ENCODE data around the gene DNAH6. TPM values are rescaled to one million over a fixed set of nuclear protein-coding genes. Genes with fewer than 3 reads are reported as not detected.
"Not testable (repeated sequence)": the region's sequence is repeated elsewhere in the genome, so short reads cannot be mapped to it uniquely, and the experiment has no call there.

The DNAH6 gene
- polyA plus RNA-seq (2013, experiment 1 of 2) = 0.03 TPM
- 0.07 TPM for polyA plus RNA-seq (2013, experiment 2 of 2)

GRCh38 chr2:84516234-84516986, at the start of gene DNAH6:
Gene DNAH6, plus strand, starts transcription at chr2:84516498. Its CDS starts 1,329 bp downstream, at chr2:84517827.
- Histone ChIP-seq H3K56ac (ENCODE audit: low read length) (no peak within 1 kb of the TSS), H3K27ac (ENCODE audit: low read depth, low read length) (no peak within 1 kb of the TSS), H3K79me1 (ENCODE audit: low read length) (no peaks in the 10 kb centered on the region), H3K4me1 (ENCODE audit: control insufficient read depth, low read depth, low read length) (no peaks in the 10 kb centered on the region), H4K8ac (ENCODE audit: low read depth, low read length) (no peak within 1 kb of the TSS), H3K27me3 (ENCODE audit: insufficient read depth, low read length, poor library complexity) (no peaks in the 10 kb centered on the region), H3K4ac (ENCODE audit: low read depth, low read length) (no peak within 1 kb of the TSS), H3K9ac (ENCODE audit: low read length) (no peak within 1 kb of the TSS), H3K18ac (ENCODE audit: low read length) (no peak within 1 kb of the TSS), H3K4me2 (ENCODE audit: low read length) (peak within 1 kb of the TSS; percentile 73), H2BK120ac (ENCODE audit: low read depth, low read length) (no peak within 1 kb of the TSS), H3K79me2 (ENCODE audit: control insufficient read depth, insufficient read depth, low read length) (no peaks in the 10 kb centered on the region), H3K36me3 (ENCODE audit: control insufficient read depth, insufficient read depth, low read length) (no peaks in the 10 kb centered on the region), H3K4me3 (ENCODE audit: low read length) (no peak within 1 kb of the TSS), H2AK5ac (ENCODE audit: low read length) (no peak within 1 kb of the TSS), H2BK5ac (ENCODE audit: low read length) (no peak within 1 kb of the TSS), H2BK15ac (replicated peaks; ENCODE audit: low read depth) (no peak within 1 kb of the TSS), H3K23ac (ENCODE audit: low read length) (no peak within 1 kb of the TSS), H4K5ac (ENCODE audit: low read length) (peak within 1 kb of the TSS; percentile 36)
- DNase-seq = peak; percentile 98
- no CpG with 5 or more reads among the region's 31 CpGs for WGBS (ENCODE audit: extremely low coverage, insufficient coverage, low lambda C conversion rate)

- no peak overlapping the region for H2BK15ac ChIP-seq (replicated peaks; ENCODE audit: low read depth)
- no peak overlapping the region for H4K5ac ChIP-seq (ENCODE audit: low read length)
- H2BK5ac ChIP-seq (ENCODE audit: low read length) = no peak overlapping the region
- no peak overlapping the region for H3K56ac ChIP-seq (ENCODE audit: low read length)
- no peak overlapping the region for H3K23ac ChIP-seq (ENCODE audit: low read length)
- no peaks in the 10 kb centered on the region for H3K27me3 ChIP-seq (ENCODE audit: insufficient read depth, low read length, poor library complexity)
- DNase-seq = peak; percentile 14
- no peak overlapping the region for H2BK120ac ChIP-seq (ENCODE audit: low read depth, low read length)
- H3K4me1 ChIP-seq (ENCODE audit: control insufficient read depth, low read depth, low read length) = peaks cover 3% of the 10 kb centered on the region
- no peak overlapping the region for H3K4ac ChIP-seq (ENCODE audit: low read depth, low read length)
- H3K18ac ChIP-seq (ENCODE audit: low read length) = no peak overlapping the region
- no peaks in the 10 kb centered on the region for H3K36me3 ChIP-seq (ENCODE audit: control insufficient read depth, insufficient read depth, low read length)
- no peak overlapping the region for H3K4me3 ChIP-seq (ENCODE audit: low read length)
- no peak overlapping the region for H4K8ac ChIP-seq (ENCODE audit: low read depth, low read length)
- WGBS (ENCODE audit: extremely low coverage, insufficient coverage, low lambda C conversion rate) = no CpG with 5 or more reads among the region's 1 CpG
- no peaks in the 10 kb centered on the region for H3K79me1 ChIP-seq (ENCODE audit: low read length)
- no peak overlapping the region for H2AK5ac ChIP-seq (ENCODE audit: low read length)
- H3K9ac ChIP-seq (ENCODE audit: low read length) = no peak overlapping the region
- H3K79me2 ChIP-seq (ENCODE audit: control insufficient read depth, insufficient read depth, low read length) = no peaks in the 10 kb centered on the region
- no peak overlapping the region for H3K27ac ChIP-seq (ENCODE audit: low read depth, low read length)
- H3K4me2 ChIP-seq (ENCODE audit: low read length) = no peak overlapping the region
Measured at GRCh38 chr2:84467389-84467788, 48.9 kb upstream of the DNAH6 start.

GRCh38 chr2:84472423-84472822, 43.9 kb upstream of the DNAH6 start:
- H3K79me2 ChIP-seq (ENCODE audit: control insufficient read depth, insufficient read depth, low read length); H3K4me1 ChIP-seq (ENCODE audit: control insufficient read depth, low read depth, low read length); H3K9ac ChIP-seq (ENCODE audit: low read length); H4K8ac ChIP-seq (ENCODE audit: low read depth, low read length); H3K23ac ChIP-seq (ENCODE audit: low read length); H3K79me1 ChIP-seq (ENCODE audit: low read length); H2BK15ac ChIP-seq (replicated peaks; ENCODE audit: low read depth); H3K4ac ChIP-seq (ENCODE audit: low read depth, low read length); H3K36me3 ChIP-seq (ENCODE audit: control insufficient read depth, insufficient read depth, low read length); H2AK5ac ChIP-seq (ENCODE audit: low read length); H2BK5ac ChIP-seq (ENCODE audit: low read length); DNase-seq; H2BK120ac ChIP-seq (ENCODE audit: low read depth, low read length); H4K5ac ChIP-seq (ENCODE audit: low read length); H3K27ac ChIP-seq (ENCODE audit: low read depth, low read length); H3K27me3 ChIP-seq (ENCODE audit: insufficient read depth, low read length, poor library complexity); H3K56ac ChIP-seq (ENCODE audit: low read length); H3K4me3 ChIP-seq (ENCODE audit: low read length); H3K18ac ChIP-seq (ENCODE audit: low read length); H3K4me2 ChIP-seq (ENCODE audit: low read length): not testable (repeated sequence)
- WGBS (ENCODE audit: extremely low coverage, insufficient coverage, low lambda C conversion rate) = no CpG with 5 or more reads among the region's 2 CpGs

- Histone ChIP-seq H3K4ac (ENCODE audit: low read depth, low read length) (no peak overlapping the region), H3K9ac (ENCODE audit: low read length) (no peak overlapping the region), H3K56ac (ENCODE audit: low read length) (no peak overlapping the region), H4K8ac (ENCODE audit: low read depth, low read length) (no peak overlapping the region), H3K4me3 (ENCODE audit: low read length) (no peak overlapping the region), H3K27ac (ENCODE audit: low read depth, low read length) (no peak overlapping the region), H2AK5ac (ENCODE audit: low read length) (no peak overlapping the region), H3K4me2 (ENCODE audit: low read length) (no peak overlapping the region), H2BK120ac (ENCODE audit: low read depth, low read length) (no peak overlapping the region), H4K5ac (ENCODE audit: low read length) (no peak overlapping the region), H3K4me1 (ENCODE audit: control insufficient read depth, low read depth, low read length) (no peaks in the 10 kb centered on the region), H3K18ac (ENCODE audit: low read length) (no peak overlapping the region), H3K79me1 (ENCODE audit: low read length) (no peaks in the 10 kb centered on the region), H3K36me3 (ENCODE audit: control insufficient read depth, insufficient read depth, low read length) (no peaks in the 10 kb centered on the region), H3K23ac (ENCODE audit: low read length) (no peak overlapping the region), H3K79me2 (ENCODE audit: control insufficient read depth, insufficient read depth, low read length) (no peaks in the 10 kb centered on the region), H2BK5ac (ENCODE audit: low read length) (no peak overlapping the region), H3K27me3 (ENCODE audit: insufficient read depth, low read length, poor library complexity) (no peaks in the 10 kb centered on the region), H2BK15ac (replicated peaks; ENCODE audit: low read depth) (no peak overlapping the region)
- no CpG with 5 or more reads among the region's 6 CpGs for WGBS (ENCODE audit: extremely low coverage, insufficient coverage, low lambda C conversion rate)
- no peak for DNase-seq
Measured at GRCh38 chr2:84472856-84473565, 43.3 kb upstream of the DNAH6 start.

GRCh38 chr2:84474176-84474575, 42.1 kb upstream of the DNAH6 start:
- Histone ChIP-seq H2BK120ac (ENCODE audit: low read depth, low read length) (no peak overlapping the region), H3K27ac (ENCODE audit: low read depth, low read length) (no peak overlapping the region), H3K4me2 (ENCODE audit: low read length) (no peak overlapping the region), H3K4me3 (ENCODE audit: low read length) (no peak overlapping the region), H3K4ac (ENCODE audit: low read depth, low read length) (no peak overlapping the region), H2BK15ac (replicated peaks; ENCODE audit: low read depth) (no peak overlapping the region), H3K9ac (ENCODE audit: low read length) (no peak overlapping the region), H2AK5ac (ENCODE audit: low read length) (no peak overlapping the region), H3K79me2 (ENCODE audit: control insufficient read depth, insufficient read depth, low read length) (no peaks in the 10 kb centered on the region), H4K5ac (ENCODE audit: low read length) (no peak overlapping the region), H3K4me1 (ENCODE audit: control insufficient read depth, low read depth, low read length) (no peaks in the 10 kb centered on the region), H4K8ac (ENCODE audit: low read depth, low read length) (no peak overlapping the region), H3K27me3 (ENCODE audit: insufficient read depth, low read length, poor library complexity) (no peaks in the 10 kb centered on the region), H3K36me3 (ENCODE audit: control insufficient read depth, insufficient read depth, low read length) (no peaks in the 10 kb centered on the region), H3K56ac (ENCODE audit: low read length) (no peak overlapping the region), H3K23ac (ENCODE audit: low read length) (no peak overlapping the region), H3K18ac (ENCODE audit: low read length) (no peak overlapping the region), H3K79me1 (ENCODE audit: low read length) (no peaks in the 10 kb centered on the region), H2BK5ac (ENCODE audit: low read length) (no peak overlapping the region)
- no CpG with 5 or more reads among the region's 4 CpGs for WGBS (ENCODE audit: extremely low coverage, insufficient coverage, low lambda C conversion rate)
- no peak for DNase-seq
